Suprapubic skin (tissue), 4 donors: Measurements from ENCODE around the gene ZNF385D.

Experiments used
- CTCF ChIP-seq, 2 donors: fragments of 200-600 bp in 1 of 2; fragments of 450-650 bp in 1 of 2; sonication (generic) in 1 of 2; IDR thresholded peaks; one replicate each; pipeline ENCODE4 v1.5.1; 2016 to 2019; ENCODE audit warnings: antibody characterized with exemption in 2 of 2, mild to moderate bottlenecking in 1 of 2, moderate library complexity in 1 of 2
- EP300 ChIP-seq: sonication (generic); formaldehyde crosslinking; IDR thresholded peaks from one replicate; pipeline ENCODE4 v1.6.1; 2017; ENCODE audit warnings: antibody characterized with exemption
- POLR2A ChIP-seq, 2 donors: fragments of 450-650 bp; IDR thresholded peaks; one replicate each; pipeline ENCODE4 v1.6.1; 2017; ENCODE audit warnings: antibody characterized with exemption in 2 of 2, mild to moderate bottlenecking in 2 of 2, moderate library complexity in 2 of 2
- POLR2AphosphoS5 ChIP-seq, 3 donors: sonication (generic); formaldehyde crosslinking; IDR thresholded peaks; one replicate each; pipeline ENCODE4 v1.6.1; 2017; ENCODE audit warnings: antibody characterized with exemption in 3 of 3

DNA sequence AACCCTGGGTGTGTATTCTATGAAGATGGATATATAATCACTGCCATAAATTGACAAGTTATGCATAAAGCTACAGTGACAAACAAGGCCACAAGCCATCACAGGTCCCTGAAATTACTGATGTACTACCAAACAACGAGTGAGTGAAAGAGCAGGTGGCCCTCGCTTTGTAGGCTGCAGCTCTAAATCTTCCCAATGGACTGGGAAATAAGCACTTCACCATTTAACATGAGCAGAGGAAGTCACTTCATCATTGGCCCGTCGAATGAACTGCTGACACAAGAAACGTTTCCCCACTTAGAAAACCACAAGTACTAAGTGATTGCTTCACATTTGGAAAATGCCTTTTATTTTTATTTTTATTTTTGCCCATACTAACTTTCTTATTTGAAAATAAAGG, 218.0 kb downstream of the ZNF385D start:
- no peak for TF ChIP-seq CTCF (IDR thresholded peaks at IDR 0.05)
- no peak for TF ChIP-seq POLR2A (IDR thresholded peaks at IDR 0.05)
- no peak for TF ChIP-seq EP300
- TF ChIP-seq POLR2AphosphoS5 (IDR thresholded peaks at IDR 0.05): no peak
